Neural progenitor cell (in vitro differentiated cells): ENCODE results near the gene VANGL2. TPM values are rescaled to one million over a fixed set of nuclear protein-coding genes. Genes with fewer than 3 reads are reported as not detected.

ENCODE experiments used
- DNase-seq: peaks from one replicate; pipeline ENCODE4 v3.0.0-alpha.2; 2016; ENCODE audit warnings: low spot score
- H2AFZ ChIP-seq: fragments of 200-600 bp; sonication (generic); replicated peaks from 2 replicates; pipeline ENCODE4 v1.6.1; 2016; ENCODE audit warnings: antibody characterized with exemption
- H3F3A ChIP-seq: fragments of 200-600 bp; sonication (generic); 2 replicates; pipeline ENCODE4 v1.6.1; 2016; ENCODE audit warnings: antibody characterized with exemption, low read depth
- H3K27ac ChIP-seq: fragments of 200-600 bp; sonication (generic); 2 replicates; pipeline ENCODE4 v1.5.1; 2016; ENCODE audit warnings: mild to moderate bottlenecking
- H3K27me3 ChIP-seq: fragments of 200-600 bp; sonication (generic); 2 replicates; pipeline ENCODE4 v1.6.1; 2016; ENCODE audit warnings: mild to moderate bottlenecking, moderate library complexity
- H3K36me3 ChIP-seq: fragments of 200-600 bp; sonication (generic); 2 replicates; pipeline ENCODE4 v1.5.1; 2016
- H3K4me1 ChIP-seq: fragments of 200-600 bp; sonication (generic); 2 replicates; pipeline ENCODE4 v1.6.1; 2016; ENCODE audit warnings: mixed run types
- H3K4me2 ChIP-seq: fragments of 200-600 bp; sonication (generic); 2 replicates; pipeline ENCODE4 v1.6.1; 2016
- H3K4me3 ChIP-seq: fragments of 200-600 bp; sonication (generic); 2 replicates; pipeline ENCODE4 v1.5.1; 2016
- H3K79me2 ChIP-seq: fragments of 200-600 bp; sonication (generic); 2 replicates; pipeline ENCODE4 v1.6.1; 2016; ENCODE audit warnings: low read depth
- H3K9ac ChIP-seq: fragments of 200-600 bp; sonication (generic); 2 replicates; pipeline ENCODE4 v1.6.1; 2016
- H3K9me3 ChIP-seq: fragments of 200-600 bp; sonication (generic); 2 replicates; pipeline ENCODE4 v1.5.1; 2016; ENCODE audit warnings: low read depth
- H4K20me1 ChIP-seq: fragments of 200-600 bp; sonication (generic); 2 replicates; pipeline ENCODE4 v1.6.1; 2016; ENCODE audit warnings: low read depth
- H3K27ac Mint-ChIP-seq: 3 replicates; pipeline ENCODE4 v1.8.0; 2021; ENCODE audit warnings: mixed read lengths
- H3K27me3 Mint-ChIP-seq: 2 replicates; pipeline ENCODE4 v1.8.0; 2022; ENCODE audit warnings: low read depth, mild to moderate bottlenecking, inconsistent platforms, moderate library complexity, mixed read lengths; ENCODE audit not compliant: insufficient read depth
- H3K36me3 Mint-ChIP-seq: 3 replicates; pipeline ENCODE4 v1.8.0; 2021; ENCODE audit warnings: mixed read lengths
- H3K4me1 Mint-ChIP-seq: 3 replicates; pipeline ENCODE4 v1.8.0; 2021; ENCODE audit warnings: mixed read lengths
- H3K4me3 Mint-ChIP-seq: 3 replicates; pipeline ENCODE4 v1.8.0; 2021; ENCODE audit warnings: mild to moderate bottlenecking, moderate library complexity, mixed read lengths
- H3K9me3 Mint-ChIP-seq: 3 replicates; pipeline ENCODE4 v1.8.0; 2020; ENCODE audit warnings: mixed read lengths
- EZH2 ChIP-seq: fragments of 200-600 bp; sonication (generic); IDR thresholded peaks from 2 replicates; pipeline ENCODE4 v1.6.1; 2017; ENCODE audit warnings: antibody characterized with exemption, mild to moderate bottlenecking, moderate library complexity
- EZH2phosphoT487 ChIP-seq: fragments of 200-600 bp; sonication (generic); IDR thresholded peaks from 2 replicates; pipeline ENCODE4 v1.6.1; 2017; ENCODE audit warnings: antibody characterized with exemption
- total RNA-seq: library from RNA; depleted of rRNA; stranded (reverse); fragments of >200 nt; gene quantifications from 2 replicates; pipeline ENCODE4 v1.2.3, GENCODE V29; 2015; ENCODE audit warnings: low replicate concordance
- TF ChIP-seq, protein P1 (sequence below): fragments of 200-600 bp; sonication (generic); IDR thresholded peaks from 2 replicates; pipeline ENCODE4 v1.5.1; 2017; ENCODE audit warnings: antibody characterized with exemption, mild to moderate bottlenecking

Gene VANGL2
- total RNA-seq, 1 donor from 2014 or later, result 23.0 TPM

DNA sequence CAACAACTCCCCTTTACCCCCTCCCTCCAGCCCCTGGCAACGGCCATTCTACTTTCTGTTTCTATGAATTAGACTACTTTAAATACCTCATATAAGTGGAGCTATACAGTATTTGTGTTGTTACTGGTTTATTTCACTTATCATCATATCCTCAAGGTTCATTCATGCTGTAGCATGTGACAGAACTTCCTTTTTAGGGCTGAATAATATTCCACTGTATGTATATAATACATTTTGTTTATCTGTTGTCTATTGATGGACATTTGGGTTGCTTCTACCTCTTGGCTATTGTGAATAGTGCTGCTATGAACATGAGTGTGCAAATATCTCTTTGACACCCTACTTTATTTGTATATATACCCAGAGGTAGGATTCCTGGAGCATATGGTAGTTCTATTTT is 31.3 kb upstream of the VANGL2 start:
- H3K9me3 Mint-ChIP-seq, result no peaks in the 10 kb centered on the region
- DNase-seq, result no peak
- H3K4me1 Mint-ChIP-seq, result peaks cover 33% of the 10 kb centered on the region
- peaks cover 7% of the 10 kb centered on the region for H3K4me1 ChIP-seq
- no peak overlapping the region for H3K4me3 ChIP-seq
- TF ChIP-seq EZH2 (no peak), EZH2phosphoT487 (no peak)
- TF ChIP-seq, protein P1, sequence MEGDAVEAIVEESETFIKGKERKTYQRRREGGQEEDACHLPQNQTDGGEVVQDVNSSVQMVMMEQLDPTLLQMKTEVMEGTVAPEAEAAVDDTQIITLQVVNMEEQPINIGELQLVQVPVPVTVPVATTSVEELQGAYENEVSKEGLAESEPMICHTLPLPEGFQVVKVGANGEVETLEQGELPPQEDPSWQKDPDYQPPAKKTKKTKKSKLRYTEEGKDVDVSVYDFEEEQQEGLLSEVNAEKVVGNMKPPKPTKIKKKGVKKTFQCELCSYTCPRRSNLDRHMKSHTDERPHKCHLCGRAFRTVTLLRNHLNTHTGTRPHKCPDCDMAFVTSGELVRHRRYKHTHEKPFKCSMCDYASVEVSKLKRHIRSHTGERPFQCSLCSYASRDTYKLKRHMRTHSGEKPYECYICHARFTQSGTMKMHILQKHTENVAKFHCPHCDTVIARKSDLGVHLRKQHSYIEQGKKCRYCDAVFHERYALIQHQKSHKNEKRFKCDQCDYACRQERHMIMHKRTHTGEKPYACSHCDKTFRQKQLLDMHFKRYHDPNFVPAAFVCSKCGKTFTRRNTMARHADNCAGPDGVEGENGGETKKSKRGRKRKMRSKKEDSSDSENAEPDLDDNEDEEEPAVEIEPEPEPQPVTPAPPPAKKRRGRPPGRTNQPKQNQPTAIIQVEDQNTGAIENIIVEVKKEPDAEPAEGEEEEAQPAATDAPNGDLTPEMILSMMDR, result no peak
- no peak overlapping the region for H2AFZ ChIP-seq
- H3K4me3 Mint-ChIP-seq, result peak overlapping the region; percentile 72
- no peaks in the 10 kb centered on the region for H3K79me2 ChIP-seq
- H3K27me3 Mint-ChIP-seq, result peaks cover 5% of the 10 kb centered on the region
- no peaks in the 10 kb centered on the region for H3K36me3 Mint-ChIP-seq
- no peak overlapping the region for H3K4me2 ChIP-seq
- no peak overlapping the region for H3K9ac ChIP-seq
- H3K9me3 ChIP-seq, result no peaks in the 10 kb centered on the region
- H3K27ac ChIP-seq, result no peak overlapping the region
- no peaks in the 10 kb centered on the region for H3K36me3 ChIP-seq
- no peaks in the 10 kb centered on the region for H3K27me3 ChIP-seq
- H3F3A ChIP-seq, result peaks cover 6% of the 10 kb centered on the region
- H4K20me1 ChIP-seq, result no peaks in the 10 kb centered on the region
- H3K27ac Mint-ChIP-seq, result no peak overlapping the region

- peaks cover 40% of the 10 kb centered on the region for H3K4me1 Mint-ChIP-seq
- no peak overlapping the region for H3K9ac ChIP-seq
- TF ChIP-seq EZH2phosphoT487, result no peak
- TF ChIP-seq, protein P1, result no peak
- H3K27me3 ChIP-seq, result no peaks in the 10 kb centered on the region
- H3K4me3 ChIP-seq, result no peak overlapping the region
- H3K4me1 ChIP-seq, result peaks cover 23% of the 10 kb centered on the region
- no peak overlapping the region for H3K27ac ChIP-seq
- no peak overlapping the region for H3K4me2 ChIP-seq
- no peak overlapping the region for H3K4me3 Mint-ChIP-seq
- no peaks in the 10 kb centered on the region for H3K36me3 ChIP-seq
- H2AFZ ChIP-seq, result no peak overlapping the region
- peaks cover 7% of the 10 kb centered on the region for H3K27me3 Mint-ChIP-seq
- no peaks in the 10 kb centered on the region for H3K9me3 ChIP-seq
- peak overlapping the region; percentile 52 for H3K27ac Mint-ChIP-seq
- H3K79me2 ChIP-seq, result no peaks in the 10 kb centered on the region
- H3F3A ChIP-seq, result peaks cover 23% of the 10 kb centered on the region
- DNase-seq, result no peak
- no peaks in the 10 kb centered on the region for H3K9me3 Mint-ChIP-seq
- H4K20me1 ChIP-seq, result no peaks in the 10 kb centered on the region
- H3K36me3 Mint-ChIP-seq, result no peaks in the 10 kb centered on the region
These were observed 29.6 kb upstream of the VANGL2 start for GRCh38 chr1:160370561-160371345.

- no peak overlapping the region for H3K27ac ChIP-seq
- H3K27ac Mint-ChIP-seq, result peak overlapping the region; percentile 51
- no peaks in the 10 kb centered on the region for H3K27me3 ChIP-seq
- no peaks in the 10 kb centered on the region for H3K36me3 ChIP-seq
- no peak overlapping the region for H3K4me3 Mint-ChIP-seq
- H4K20me1 ChIP-seq, result no peaks in the 10 kb centered on the region
- no peaks in the 10 kb centered on the region for H3K36me3 Mint-ChIP-seq
- no peak for TF ChIP-seq EZH2
- TF ChIP-seq, protein P1, result no peak
- no peak for TF ChIP-seq EZH2phosphoT487
- no peaks in the 10 kb centered on the region for H3K79me2 ChIP-seq
- no peak overlapping the region for H3K4me3 ChIP-seq
- H3K9ac ChIP-seq, result no peak overlapping the region
- no peak overlapping the region for H3K4me2 ChIP-seq
- no peaks in the 10 kb centered on the region for H3K9me3 Mint-ChIP-seq
- H3K9me3 ChIP-seq, result no peaks in the 10 kb centered on the region
- H2AFZ ChIP-seq, result no peak overlapping the region
- peaks cover 41% of the 10 kb centered on the region for H3K4me1 Mint-ChIP-seq
- no peak for DNase-seq
- H3K4me1 ChIP-seq, result peaks cover 29% of the 10 kb centered on the region
- peaks cover 28% of the 10 kb centered on the region for H3F3A ChIP-seq
- H3K27me3 Mint-ChIP-seq, result peaks cover 7% of the 10 kb centered on the region
These were observed 29.1 kb upstream of the VANGL2 start for GRCh38 chr1:160371346-160371631.
